CD4-positive, alpha-beta T cell treated with Interleukin-6 at 100 ng/mL for 8 hours (primary cell): ENCODE results near the gene RNMT.
"Not testable (repeated sequence)": the region's sequence is repeated elsewhere in the genome, so short reads cannot be mapped to it uniquely, and the experiment has no call there.

Source experiments
- DNase-seq: peaks from one replicate; pipeline ENCODE4 v3.0.0-alpha.2; 2020; ENCODE audit warnings: mixed read lengths, low spot score

RNMT gene

DNA sequence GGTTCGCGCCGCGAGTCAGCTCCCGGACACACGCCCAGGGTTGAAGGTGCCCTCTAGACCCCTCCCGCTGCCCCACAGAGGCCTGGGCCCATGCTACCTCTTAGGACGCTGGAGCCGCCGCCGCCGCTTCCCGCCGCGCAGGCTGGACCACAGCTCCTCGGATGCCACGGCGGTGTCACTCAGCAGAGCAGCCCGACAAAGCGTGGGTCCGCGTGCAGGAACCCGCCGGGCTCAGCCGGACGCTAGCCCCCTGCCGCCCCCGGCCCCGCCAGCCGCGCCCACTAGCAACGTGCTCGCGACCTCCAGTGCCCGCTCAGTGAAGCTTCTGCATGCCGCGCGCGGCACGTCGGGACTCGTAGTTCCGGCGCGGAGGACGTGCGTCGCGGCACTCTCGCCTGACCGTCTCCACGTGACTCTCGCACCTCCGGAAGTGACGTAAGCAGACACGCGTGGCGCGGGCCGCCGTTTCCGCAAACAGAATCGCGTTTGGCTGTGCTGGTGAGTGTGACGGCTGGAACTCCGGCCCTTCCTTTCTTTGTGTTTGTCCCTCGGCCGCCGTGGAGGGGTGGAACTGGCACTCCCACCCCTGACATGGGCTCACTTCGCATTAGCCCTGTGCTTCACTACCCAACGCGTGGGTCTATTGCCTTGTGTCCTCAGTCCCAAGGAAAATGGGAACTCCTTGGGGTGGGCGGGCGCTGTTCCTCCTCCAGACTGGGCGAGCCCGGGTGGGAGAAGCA is at the start of gene RNMT, which contains the start of gene FAM210A:
RNMT (plus strand) TSS at position 442 of the 740 bp plus-strand sequence. CDS start 4,845 bp downstream, outside the sequence.
FAM210A (minus strand) TSS at position 327 of the 740 bp plus-strand sequence. CDS start 44,481 bp downstream, outside the sequence.
- DNase-seq: peak; percentile 92

DNA sequence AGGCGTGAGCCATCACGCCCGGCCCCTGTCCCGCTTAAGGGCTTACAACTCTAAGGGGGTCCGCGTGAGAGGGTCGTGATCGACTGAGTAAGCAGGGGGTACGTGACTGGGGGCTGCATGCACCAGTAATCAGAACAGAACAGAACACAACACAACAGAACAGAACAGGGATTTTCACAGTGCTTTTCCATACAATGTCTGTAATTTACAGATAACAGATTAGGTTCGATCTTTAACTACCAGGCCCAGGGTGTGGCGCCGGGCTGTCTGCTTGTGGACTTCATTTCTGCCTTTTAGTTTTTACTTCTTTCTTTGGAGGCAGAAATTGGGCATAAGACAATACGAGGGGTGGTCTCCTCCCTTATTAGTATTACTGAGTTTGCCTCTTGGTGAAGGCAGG is 49.1 kb upstream of the RNMT start:
- DNase-seq: not testable (repeated sequence)

DNA sequence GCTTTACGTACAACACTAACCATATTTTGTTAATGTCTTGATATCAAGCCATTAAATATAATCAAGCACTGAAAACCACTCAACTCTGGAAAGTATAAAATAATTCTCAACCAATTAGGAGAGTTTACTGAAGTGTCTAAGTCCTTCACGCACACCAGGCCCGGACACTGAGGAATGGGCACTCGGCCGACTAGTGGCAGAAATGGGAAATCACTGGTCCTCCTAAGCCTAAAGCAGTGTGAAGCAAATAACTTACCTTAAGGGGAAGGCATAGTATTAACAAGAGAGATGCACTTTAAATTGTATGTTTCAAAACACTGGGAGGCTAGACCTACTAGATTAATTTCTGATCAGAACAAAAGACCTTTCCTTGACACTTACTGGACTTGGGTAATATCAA is 45.9 kb upstream of the RNMT start:
- DNase-seq: peak; percentile 3

DNA sequence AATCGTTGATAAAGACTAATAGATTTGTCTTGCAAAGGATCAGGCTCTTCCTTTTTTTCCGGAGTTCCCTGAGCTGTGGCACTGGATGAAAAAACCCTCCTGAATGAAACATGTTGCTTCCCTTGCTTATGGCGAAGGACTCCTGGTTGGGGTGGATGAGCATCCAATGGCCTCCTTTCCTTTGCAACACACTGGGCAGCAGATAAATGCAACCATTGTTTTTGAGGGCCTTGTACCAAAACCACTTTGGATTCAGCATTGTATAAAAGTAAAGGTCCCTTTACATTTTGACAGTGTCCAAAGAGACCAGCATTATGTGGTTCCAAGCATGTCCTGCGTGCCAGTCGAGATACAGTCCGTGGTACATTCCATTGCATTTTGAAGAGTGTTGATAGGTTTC is 44.8 kb upstream of the RNMT start:
- no peak for DNase-seq

DNA sequence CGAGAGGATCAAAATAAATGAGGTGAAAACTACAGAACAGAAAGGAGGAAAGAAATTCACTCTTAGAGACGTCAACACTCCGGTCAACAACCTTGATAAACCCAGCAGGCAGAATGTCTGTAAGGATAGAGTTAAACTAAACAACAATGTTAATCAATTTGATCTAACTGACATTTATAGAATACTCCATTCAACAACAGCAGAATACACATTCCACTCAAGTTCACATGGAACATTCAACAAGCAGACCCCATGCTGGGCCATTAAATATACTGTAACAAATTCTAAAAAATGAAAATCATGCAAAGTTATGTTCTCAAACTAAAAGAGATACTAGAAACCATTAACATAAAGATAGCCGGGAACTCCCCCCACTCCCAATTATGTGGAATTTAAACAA is 41.9 kb upstream of the RNMT start:
- no peak for DNase-seq

DNA sequence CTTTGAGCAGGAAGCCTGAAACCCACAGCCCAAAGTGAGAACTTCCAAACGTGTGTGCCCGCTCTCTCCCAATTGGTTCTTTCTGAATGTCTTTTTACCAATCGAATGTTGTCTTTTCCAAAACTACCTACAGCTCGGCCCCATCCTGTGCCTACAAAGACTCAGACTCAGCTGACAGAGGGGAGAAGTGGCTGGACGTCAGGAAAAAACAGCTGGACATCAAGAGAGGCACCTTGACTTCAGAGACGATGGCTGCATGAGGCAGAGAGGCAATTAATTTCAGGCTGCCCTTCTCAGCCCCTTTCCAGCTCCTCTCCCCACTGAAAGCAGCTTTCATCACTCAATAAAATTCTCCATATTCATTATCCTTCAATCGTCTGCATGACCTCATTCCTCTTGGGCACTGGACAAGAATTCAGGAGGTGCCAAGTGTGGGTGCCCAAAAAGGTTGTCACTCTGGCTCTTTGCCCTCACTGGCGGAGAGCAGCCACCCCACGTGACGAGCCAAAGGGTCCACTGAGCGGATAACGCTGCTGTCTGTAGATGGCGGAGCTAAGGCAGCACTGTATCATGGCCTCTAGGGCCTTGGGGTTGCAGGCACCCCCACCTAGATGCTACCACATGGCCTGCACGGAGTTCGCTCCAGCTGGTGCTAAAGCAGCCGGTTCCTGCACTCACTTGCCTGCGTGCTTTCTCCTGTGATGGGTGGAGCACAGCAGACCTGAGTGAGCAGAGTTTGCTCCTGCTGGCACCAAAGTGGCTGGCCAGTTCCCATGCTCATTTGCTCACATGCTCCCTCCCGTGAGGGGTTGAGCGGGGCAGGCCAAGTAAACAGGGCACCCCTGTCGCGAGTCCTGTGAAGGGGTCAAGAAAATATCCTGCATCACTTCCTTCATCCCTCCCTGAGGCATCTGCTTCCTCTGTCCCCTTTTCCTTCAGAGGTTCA is 38.0 kb upstream of the RNMT start:
- DNase-seq: no peak

DNA sequence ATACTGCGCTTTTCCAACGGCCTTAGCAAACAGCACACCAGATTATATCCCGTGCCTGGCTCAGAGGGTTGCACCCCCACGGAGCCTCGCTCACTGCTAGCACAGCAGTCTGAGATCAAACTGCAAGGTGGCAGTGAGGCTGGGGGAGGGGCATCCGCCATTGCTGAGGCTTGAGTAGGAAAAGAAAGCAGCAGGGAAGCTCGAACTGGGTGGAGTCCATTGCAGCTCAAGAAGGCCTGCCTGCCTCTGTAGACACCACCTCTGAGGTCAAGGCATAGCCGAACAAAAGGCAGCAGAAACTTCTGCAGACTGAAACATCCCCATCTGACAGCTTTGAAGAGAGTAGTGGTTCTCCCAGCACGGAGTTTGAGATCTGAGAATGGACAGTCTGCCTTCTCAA is 36.4 kb upstream of the RNMT start:
- not testable (repeated sequence) for DNase-seq

DNA sequence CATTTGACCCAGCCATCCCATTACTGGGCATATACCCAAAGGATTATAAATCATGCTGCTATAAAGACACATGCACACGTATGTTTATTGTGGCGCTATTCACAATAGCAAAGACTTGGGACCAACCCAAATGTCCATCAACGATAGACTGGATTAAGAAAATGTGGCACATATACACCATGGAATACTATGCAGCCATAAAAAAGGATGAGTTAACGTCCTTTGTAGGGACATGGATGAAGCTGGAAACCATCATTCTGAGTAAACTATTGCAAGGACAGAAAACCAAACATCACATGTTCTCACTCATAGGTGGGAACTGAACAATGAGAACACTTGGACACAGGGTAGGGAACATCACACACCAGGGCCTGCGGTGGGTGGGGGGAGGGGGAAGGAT is 31.1 kb upstream of the RNMT start:
- DNase-seq: not testable (repeated sequence)

DNA sequence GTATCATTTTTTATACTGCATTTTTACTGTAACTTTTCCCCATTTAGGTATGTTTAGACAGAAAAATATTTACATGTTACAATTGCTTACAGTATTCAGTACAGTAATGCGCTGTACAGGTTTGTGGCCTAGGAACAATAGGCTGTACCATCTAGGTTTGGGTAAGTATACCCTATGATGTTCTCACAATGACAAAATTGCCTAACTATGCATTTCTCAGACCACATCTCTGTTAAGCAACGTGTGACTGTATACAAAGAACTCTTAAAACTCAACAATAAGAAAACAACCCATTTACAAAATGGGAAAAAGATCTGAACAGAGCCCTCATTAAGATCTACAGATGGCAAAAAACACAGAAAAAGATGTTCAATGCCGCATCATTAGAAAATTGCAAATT is 29.5 kb upstream of the RNMT start:
- no peak for DNase-seq

DNA sequence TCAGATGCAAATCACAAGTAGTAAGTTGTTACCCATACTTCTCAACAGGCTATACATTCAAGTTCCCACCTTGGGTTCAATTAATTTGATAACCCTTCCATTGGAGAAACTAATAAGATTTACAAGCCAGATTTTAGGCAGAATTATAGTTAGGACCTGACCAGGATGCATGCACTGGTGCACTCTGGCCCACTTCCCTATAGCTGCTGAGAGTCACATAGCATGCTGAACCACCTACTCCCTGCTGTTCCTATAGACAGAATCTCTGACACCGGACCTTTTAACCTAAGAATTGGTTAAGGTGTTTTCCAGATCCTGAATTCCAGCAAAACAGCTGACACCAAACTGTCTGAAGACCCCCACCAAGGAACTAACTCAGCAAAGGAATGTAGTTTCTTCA is 26.3 kb upstream of the RNMT start:
- no peak for DNase-seq

DNA sequence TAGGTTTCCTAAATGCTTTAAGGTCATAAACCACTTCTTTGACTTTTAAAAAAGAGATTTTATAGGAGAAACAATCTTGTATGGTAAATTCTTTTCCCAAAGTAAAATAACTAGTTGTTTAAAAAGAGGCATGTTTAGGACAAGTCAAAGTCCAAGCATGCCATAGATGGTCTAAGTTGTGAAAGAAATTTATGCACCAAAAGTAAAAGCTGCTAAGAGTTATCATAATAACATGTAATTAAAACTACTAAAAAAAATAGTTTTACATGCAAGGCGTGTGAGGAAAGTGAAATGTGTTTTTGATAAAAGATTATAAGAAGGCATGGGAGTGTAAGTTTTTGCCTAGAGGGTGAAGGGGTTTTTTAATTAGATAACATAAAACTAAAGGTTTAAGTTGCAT is 22.6 kb upstream of the RNMT start:
- no peak for DNase-seq

DNA sequence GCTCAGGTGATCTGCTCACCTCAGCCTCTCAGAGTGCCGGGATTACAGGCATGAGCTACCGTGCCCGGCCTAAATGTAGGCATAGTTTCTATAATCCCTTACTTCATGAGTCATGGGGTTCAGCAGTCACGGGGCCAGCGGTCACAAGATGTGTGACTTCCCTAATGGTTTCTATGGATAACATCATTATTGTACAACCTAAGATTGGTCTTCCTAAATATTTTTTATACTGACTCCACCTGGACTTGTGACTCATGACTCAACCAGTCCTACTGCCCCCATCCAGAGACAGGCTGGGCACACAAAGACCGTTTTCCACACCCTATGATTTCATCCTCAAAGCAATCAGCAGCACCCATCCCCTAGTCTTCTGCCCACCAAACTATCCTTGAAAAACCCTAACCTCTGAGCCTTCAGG is 16.1 kb upstream of the RNMT start:
- DNase-seq: no peak

DNA sequence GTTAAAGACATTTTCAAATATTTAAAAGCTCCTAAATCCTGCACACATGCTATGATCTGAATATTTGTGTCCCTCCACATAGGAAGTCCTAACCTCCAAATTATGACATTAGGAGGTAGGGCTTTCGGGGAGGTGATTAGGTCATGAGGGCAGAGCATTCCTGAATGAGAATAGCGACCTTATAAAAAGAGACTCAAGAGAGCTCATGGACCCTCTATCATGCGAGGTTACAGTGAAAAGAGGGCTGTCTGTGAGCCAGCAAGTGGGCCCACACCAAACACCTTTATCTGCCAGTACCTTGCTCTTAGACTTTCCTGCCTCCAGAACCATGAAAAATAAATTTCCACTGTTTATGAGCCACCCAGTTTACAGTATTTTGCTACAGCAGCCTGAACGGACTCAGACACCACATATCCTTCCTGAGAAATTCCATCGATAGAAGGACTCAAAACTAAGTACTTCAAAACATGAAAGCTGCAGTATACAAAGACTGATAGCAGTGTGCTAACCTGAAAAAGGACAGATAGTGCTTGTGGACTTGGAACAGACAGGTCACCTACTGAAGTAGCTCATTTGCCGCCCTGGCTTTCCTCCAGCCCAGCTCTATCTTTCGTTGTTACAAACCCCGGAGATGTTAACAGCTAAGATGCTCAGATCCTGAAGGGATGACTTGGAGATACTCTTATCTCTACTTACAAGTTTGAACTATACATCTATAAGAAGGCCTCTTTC is 13.9 kb upstream of the RNMT start:
- no peak for DNase-seq

DNA sequence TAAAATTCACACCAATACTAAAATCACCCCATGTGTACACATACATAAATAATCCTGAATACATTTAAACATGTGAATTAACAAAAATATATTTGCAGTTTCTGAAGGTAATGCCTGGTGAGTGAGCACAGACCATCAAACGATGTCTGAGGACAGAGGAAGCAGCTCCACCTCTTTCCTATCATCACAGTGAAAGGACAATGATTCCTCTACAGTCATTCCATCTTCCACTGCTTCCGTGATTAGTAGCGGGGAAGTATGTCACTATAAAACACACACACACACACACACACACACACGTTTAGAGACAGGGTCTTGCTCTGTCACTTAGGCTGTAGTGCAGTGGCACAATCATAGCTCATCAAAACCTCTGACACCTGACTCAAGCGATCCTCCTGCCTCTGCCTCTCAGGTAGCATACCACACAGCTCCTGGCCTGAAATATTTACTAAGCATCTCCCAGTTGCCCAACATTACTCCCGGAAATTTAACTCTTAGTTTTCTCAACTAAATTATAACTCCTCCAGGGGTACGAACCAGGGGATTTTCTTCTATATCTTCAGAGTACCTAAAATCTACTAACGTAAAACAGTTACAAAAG is 12.9 kb upstream of the RNMT start:
- no peak for DNase-seq

DNA sequence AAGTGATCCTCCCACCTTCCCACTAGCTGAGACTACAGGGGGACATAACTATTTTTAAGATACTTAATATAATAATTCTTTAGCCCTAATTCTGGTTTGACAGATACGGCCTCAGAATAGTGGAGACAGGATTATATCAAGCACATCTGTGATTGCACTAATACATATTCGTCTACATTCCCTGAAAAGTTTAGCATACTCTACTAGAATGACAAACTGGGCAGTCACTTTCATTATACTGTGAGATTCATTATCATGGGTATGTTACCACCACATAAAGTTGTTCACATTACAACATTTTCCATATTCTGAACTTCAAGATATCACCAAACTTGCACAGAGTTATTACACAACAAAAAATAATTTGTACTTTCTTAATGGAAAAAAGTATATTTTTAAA is 11.1 kb upstream of the RNMT start:
- no peak for DNase-seq

DNA sequence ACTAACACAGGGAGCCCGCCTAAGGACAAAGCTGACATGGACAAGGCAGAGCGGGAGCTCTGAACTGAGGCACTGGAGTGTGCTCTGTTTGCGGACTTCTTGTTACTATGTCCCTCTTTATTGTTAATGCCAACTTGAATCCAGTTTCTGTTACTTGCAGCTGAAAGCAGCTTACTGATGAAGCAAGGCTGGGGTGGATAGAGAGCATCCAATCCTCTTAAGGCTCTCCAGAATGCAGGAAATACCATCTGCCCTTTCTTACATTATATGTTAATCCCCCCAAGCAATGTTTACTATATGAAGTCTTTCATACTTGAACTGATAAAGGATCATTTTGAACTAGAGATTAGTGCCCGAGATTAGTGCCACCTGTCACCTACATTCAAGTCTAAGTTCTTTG is 9.6 kb upstream of the RNMT start:
- no peak for DNase-seq

DNA sequence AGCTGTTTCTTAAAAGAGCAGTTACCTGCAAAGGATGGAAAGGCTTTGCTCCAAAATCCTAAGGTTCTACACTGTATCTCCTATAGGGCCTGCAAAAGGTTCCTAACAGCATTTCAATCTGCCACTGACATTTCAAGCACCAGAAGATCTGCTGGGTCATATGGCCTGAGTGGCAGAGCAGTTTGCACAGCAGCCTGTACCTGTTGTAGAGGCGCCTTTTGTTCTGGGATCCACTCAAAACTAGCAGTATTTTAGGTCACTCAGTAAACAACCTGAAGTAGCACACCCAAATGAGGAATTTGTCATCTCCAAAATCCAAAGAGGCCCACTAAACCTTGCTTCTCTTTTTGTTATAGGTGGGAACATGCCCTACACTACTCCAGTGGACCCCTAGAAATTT is 6.3 kb upstream of the RNMT start:
- DNase-seq: no peak

DNA sequence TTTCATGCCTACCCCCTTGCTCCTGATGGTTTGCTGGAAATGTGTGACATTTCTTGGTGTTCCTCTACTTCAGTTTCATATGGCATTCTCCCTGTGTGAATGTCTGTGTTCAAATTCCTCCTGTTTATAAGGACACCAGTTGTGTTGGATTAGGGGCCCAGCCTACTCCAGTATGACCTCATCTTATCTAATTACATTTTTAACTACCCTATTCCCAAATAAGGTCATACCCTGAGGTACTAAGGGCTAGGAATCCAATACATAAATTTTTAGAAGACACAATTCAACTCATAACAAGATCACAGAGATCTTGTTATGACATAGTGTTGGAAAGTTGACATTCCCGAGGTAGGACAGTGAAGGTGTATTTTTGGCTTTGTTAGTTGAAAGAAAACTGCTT is 5.6 kb upstream of the RNMT start:
- DNase-seq: no peak

DNA sequence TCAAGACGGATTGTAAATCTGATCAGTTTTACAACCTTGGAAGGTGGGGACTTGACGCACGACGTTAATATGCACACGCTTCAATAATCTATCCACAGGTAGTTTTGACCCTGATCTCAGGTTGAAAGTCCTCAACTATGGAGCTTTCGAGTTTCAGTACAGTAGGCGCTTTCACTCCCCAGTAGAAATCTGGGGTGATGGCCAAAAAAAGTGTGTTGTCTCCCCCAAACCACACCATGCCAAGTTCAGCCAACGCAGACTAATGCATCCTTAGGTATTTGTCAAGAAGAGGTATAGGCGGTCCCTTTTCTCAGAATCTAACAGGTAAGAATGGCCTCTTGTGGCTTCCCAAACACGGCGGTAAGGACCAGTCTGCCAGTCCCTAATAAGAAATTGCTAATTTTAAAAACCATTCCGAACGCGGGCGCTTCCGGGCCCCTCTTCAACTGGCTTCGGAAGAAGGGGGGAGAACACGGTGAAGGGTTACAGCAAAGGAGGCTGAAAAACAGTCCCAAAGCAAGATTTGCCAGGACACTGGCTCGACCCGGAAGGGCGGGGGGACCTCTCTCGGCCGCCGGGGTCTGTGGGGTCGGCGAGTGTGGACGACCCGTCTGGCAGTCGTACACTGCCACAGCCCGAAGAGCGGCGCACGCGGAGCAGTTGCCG is 774 bp upstream of the RNMT start:
- DNase-seq: peak; percentile 2

DNA sequence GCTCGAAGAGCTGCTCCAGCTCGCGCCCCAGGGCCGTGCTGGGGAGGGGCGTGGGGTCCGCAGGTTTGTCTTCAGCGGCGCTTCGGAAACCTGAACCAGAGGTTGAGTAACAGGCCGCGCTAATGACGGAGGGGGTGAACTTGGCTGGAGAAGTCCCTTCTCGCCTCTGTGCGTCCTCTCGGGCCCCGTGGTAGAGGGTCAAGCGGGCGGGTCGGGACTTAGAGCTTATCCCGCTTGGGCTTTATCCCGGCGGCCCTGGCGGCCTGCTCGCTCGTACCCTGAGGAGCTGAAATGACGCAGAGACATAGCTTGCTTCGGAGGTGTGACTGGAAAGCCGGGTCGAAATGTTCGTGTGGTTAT is 479 bp downstream of the RNMT start:
- DNase-seq: no peak

DNA sequence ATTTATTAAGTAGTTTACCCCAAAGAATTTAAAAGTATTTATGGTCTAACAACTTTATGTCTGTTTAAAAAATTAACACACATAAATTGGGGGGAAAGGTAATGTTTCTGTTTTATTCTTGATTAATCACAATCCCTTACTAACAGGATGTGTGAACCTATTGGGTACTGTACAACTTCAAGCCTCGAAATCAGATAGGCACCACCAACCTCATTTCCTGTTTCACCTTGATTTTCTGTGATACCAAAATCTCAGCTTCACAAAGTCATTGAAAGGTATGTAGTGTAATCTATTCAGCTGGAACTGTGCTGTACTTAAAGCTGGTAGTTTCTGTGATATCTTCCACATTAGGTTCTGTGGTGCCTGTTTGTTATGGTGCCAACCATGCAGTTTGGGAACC is 4.0 kb downstream of the RNMT start:
- peak; percentile 17 for DNase-seq

DNA sequence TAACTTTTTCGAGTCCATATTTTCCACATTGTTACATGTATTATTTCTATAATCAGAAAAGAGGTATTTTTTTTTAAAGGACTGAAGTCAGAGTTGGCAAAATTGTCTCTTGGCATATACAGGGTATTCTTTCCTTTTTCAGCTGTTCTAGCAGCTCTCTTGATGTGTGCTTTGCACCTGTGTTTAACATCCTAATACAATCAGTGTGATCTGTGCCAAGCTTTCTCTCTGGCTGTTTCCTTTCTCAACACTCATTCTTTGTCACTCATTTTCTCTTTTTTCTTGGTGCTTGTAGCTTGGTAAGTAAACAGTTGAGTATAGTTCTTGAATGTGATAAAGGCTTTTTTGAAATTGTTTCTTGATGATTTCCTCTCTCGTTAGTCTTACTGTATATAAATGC is 9.2 kb downstream of the RNMT start:
- DNase-seq: no peak
